Endothelial cell of umbilical vein (primary cell): Measurements from ENCODE around the gene CAMKMT. TPM values are rescaled to one million over a fixed set of nuclear protein-coding genes. Genes with fewer than 3 reads are reported as not detected.

Source experiments
- BruUV-seq: library from RNA; stranded (reverse); fragments of 400-500 nt; replicated peaks from 2 replicates; lab custom pipeline; 2021; lab: Mats Ljungman, UMichigan
- CTCF ChIA-PET: fragments of 300-600, 350-600 bp; sonication (Branson Sonifier 250); formaldehyde crosslinking; loops from one replicate; lab custom pipeline; 2021; ENCODE audit warnings: antibody characterized with exemption, inconsistent platforms; lab: Charles Lee
- POLR2A ChIA-PET: fragments of 300-600, 350-600 bp; sonication (Branson Sonifier 250); formaldehyde crosslinking; loops from one replicate; lab custom pipeline; 2021; ENCODE audit warnings: antibody characterized with exemption, inconsistent platforms; lab: Charles Lee
- DNase-seq: peaks from one replicate; pipeline ENCODE4 v3.0.0-alpha.2; 2011; ENCODE audit warnings: low read depth, low spot score
- FAIRE-seq: peaks from 2 replicates; lab custom pipeline; 2011; peaks lifted over from hg19 to GRCh38; lab: Jason Lieb, UNC
- H2AFZ ChIP-seq: 2 replicates; pipeline ENCODE4 v1.6.0; 2012; ENCODE audit warnings: low read depth, low read length, control low read depth, inconsistent platforms
- H3K27ac ChIP-seq: 2 replicates; pipeline ENCODE4 v1.5.1; 2011; ENCODE audit warnings: low read depth, mild to moderate bottlenecking, control low read depth, low read length, moderate library complexity; ENCODE audit not compliant: insufficient read depth
- H3K27me3 ChIP-seq, 2 experiments: 2 replicates each; pipeline versions ENCODE4 v1.6.0 to v1.6.1; 2011; ENCODE audit warnings: low read length in 2 of 2, mixed read lengths in 1 of 2; ENCODE audit not compliant: control insufficient read depth in 2 of 2, insufficient read depth in 2 of 2
- H3K36me3 ChIP-seq, 2 experiments: 2 replicates in 1 of 2; 3 replicates in 1 of 2; pipeline ENCODE4 v1.5.1; 2011; ENCODE audit warnings: low read length in 2 of 2, mild to moderate bottlenecking in 1 of 2, moderate library complexity in 1 of 2; ENCODE audit not compliant: control insufficient read depth in 2 of 2, insufficient read depth in 2 of 2; ENCODE audit errors: extremely low read depth in 1 of 2
- H3K4me1 ChIP-seq: 3 replicates; pipeline ENCODE4 v1.5.1; 2011; ENCODE audit warnings: mild to moderate bottlenecking, low read length; ENCODE audit not compliant: control insufficient read depth, insufficient read depth; ENCODE audit errors: extremely low read depth
- H3K4me2 ChIP-seq: 2 replicates; pipeline ENCODE4 v1.6.1; 2011; ENCODE audit warnings: low read length, control low read depth, mixed read lengths; ENCODE audit not compliant: insufficient read depth
- H3K4me3 ChIP-seq, 3 experiments: fragments of 200-600 bp in 1 of 3; sonication (generic), shearing (Covaris generic) in 1 of 3; replicated peaks in 1 of 3; 2 replicates each; pipeline ENCODE4 v1.5.1; 2011 to 2016; ENCODE audit warnings: control low read depth in 3 of 3, low read length in 3 of 3, mild to moderate bottlenecking in 2 of 3, inconsistent platforms in 1 of 3, low read depth in 1 of 3, moderate library complexity in 1 of 3; ENCODE audit not compliant: insufficient read depth in 1 of 3
- H3K79me2 ChIP-seq: 2 replicates; pipeline ENCODE4 v1.6.0; 2012; ENCODE audit warnings: low read length, inconsistent platforms; ENCODE audit not compliant: control insufficient read depth, insufficient read depth
- H3K9ac ChIP-seq: replicated peaks from 2 replicates; pipeline ENCODE3; 2011; ENCODE audit warnings: low read length, control low read depth; ENCODE audit not compliant: insufficient read depth; ENCODE audit errors: extremely low read depth
- H3K9me1 ChIP-seq: replicated peaks from 3 replicates; pipeline ENCODE4 v1.6.0; 2011; ENCODE audit warnings: mild to moderate bottlenecking, low read length; ENCODE audit not compliant: control insufficient read depth, insufficient read depth; ENCODE audit errors: extremely low read depth
- H3K9me3 ChIP-seq: replicated peaks from 2 replicates; pipeline ENCODE4 v1.5.1; 2012; ENCODE audit warnings: low read length, inconsistent platforms; ENCODE audit not compliant: control insufficient read depth, insufficient read depth
- H4K20me1 ChIP-seq: replicated peaks from 2 replicates; pipeline ENCODE3; 2011; ENCODE audit warnings: mild to moderate bottlenecking, low read length; ENCODE audit not compliant: control insufficient read depth, insufficient read depth; ENCODE audit errors: extremely low read depth
- EZH2 ChIP-seq: IDR thresholded peaks from 2 replicates; pipeline ENCODE4 v1.6.1; 2012; ENCODE audit warnings: borderline replicate concordance, low read depth, mild to moderate bottlenecking, moderate library complexity, low read length, inconsistent platforms; ENCODE audit not compliant: severe bottlenecking
- FOS ChIP-seq: IDR thresholded peaks from 2 replicates; pipeline ENCODE4 v1.6.1; 2011; ENCODE audit warnings: mild to moderate bottlenecking, low read length, moderate library complexity, borderline replicate concordance; ENCODE audit not compliant: insufficient read depth
- GATA2 ChIP-seq: IDR thresholded peaks from 2 replicates; pipeline ENCODE4 v1.7.0; 2011; ENCODE audit warnings: low read depth, mild to moderate bottlenecking, moderate library complexity, mixed read lengths, low read length; ENCODE audit not compliant: insufficient read length, insufficient read depth
- JUN ChIP-seq: IDR thresholded peaks from 2 replicates; pipeline ENCODE4 v1.6.1; 2011; ENCODE audit warnings: borderline replicate concordance, low read depth; ENCODE audit not compliant: insufficient read length, insufficient read depth
- MYC ChIP-seq: IDR thresholded peaks from one replicate; pipeline ENCODE4 v1.6.1; 2011; ENCODE audit warnings: mild to moderate bottlenecking, low read depth, low read length
- POLR2A ChIP-seq: IDR thresholded peaks from 2 replicates; pipeline ENCODE4 v1.6.1; 2012; ENCODE audit warnings: low read depth, mild to moderate bottlenecking, control low read depth, low read length
- POLR2AphosphoS5 ChIP-seq: IDR thresholded peaks from 2 replicates; pipeline ENCODE4 v1.6.1; 2012; ENCODE audit warnings: low read depth, mild to moderate bottlenecking, control low read depth, low read length, moderate library complexity; ENCODE audit not compliant: insufficient read depth
- dilution Hi-C: fragments of 300-500 bp; cut with MboI; formaldehyde crosslinking; loops from one replicate; pipeline ENCODE4 v1.15.0; 2019; ENCODE audit warnings: low sequenced_read_pairs; ENCODE audit not compliant: extremely low pct_ligation_motif_present
- intact Hi-C: fragments of 100-400 bp; cut with micrococcal nuclease; formaldehyde crosslinking; loops from one replicate; pipeline ENCODE4 v1.10.0; 2022
- polyA plus RNA-seq, 4 experiments: library from polyadenylated mRNA; depleted of rRNA in 3 of 4; stranded (reverse) in 3 of 4; unstranded in 1 of 4; fragments of >200 nt; gene quantifications; 2 replicates each; pipeline versions ENCODE4 v1.2.1 to v1.2.3, GENCODE V29; 2011 to 2012; ENCODE audit warnings: missing spikeins in 1 of 4
- total RNA-seq: library from RNA; stranded (reverse); gene quantifications from 2 replicates; pipeline ENCODE4 v1.2.3, GENCODE V29; 2021
- TF ChIP-seq, protein P1 (sequence below): IDR thresholded peaks from 2 replicates; pipeline ENCODE4 v1.6.1; 2011; ENCODE audit not compliant: insufficient read depth, insufficient read length
- TF ChIP-seq, protein P2 (sequence below), 2 donors: IDR thresholded peaks; 1 replicate in 1 of 2; 2 replicates in 1 of 2; pipeline ENCODE4 v1.5.1; 2011; ENCODE audit warnings: low read length in 2 of 2, mild to moderate bottlenecking in 2 of 2, moderate library complexity in 2 of 2, control low read depth in 1 of 2, inconsistent platforms in 1 of 2, low read depth in 1 of 2; ENCODE audit not compliant: insufficient read depth in 1 of 2; ENCODE audit errors: extremely low read depth in 1 of 2

CAMKMT gene
- total and polyA plus RNA-seq, 2 donors (not counting 3 experiments of a cell fraction or from before 2014, with no cell fraction given), result 4.1 to 10.7 TPM

DNA sequence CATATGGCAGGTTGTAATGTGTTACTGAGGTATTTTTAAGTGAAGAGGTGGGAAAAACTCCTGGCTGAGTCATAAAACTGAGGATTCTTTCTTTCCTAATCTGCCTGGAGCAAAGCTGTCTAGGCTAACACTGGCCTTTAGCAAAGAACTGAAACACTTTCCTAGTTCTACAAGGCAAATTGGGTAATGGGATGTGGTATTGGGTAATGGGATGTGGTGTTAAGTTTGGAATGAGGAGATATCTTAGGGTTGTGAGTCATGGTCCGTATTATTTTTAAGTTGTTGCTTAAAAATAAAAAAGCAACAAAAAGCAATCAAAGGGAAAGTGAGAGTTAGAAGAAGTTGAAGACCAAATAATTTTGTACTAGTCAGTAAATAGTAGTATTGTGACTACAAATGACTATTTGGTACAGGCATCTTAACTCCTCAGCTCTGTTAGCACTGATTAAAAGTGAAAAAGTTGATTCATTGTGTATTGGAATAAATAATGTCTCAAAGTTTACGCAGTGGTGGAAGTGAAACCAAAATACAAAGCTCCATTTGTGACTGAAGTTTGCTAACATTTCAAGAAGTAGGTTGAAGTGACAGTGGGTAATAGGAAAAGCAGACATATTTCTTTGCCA lies 216.8 kb downstream of the CAMKMT start:
- dilution Hi-C loops (no loop called here), intact Hi-C loops (no loop called here)
- Histone ChIP-seq H3K27ac (no peak overlapping the region), H3K4me3 (no peak overlapping the region), H2AFZ (no peak overlapping the region), H3K9me3 (no peaks in the 10 kb centered on the region), H3K4me2 (no peak overlapping the region), H4K20me1 (no peaks in the 10 kb centered on the region), H3K4me1 (no peaks in the 10 kb centered on the region), H3K79me2 (no peaks in the 10 kb centered on the region), H3K27me3 (no peaks in the 10 kb centered on the region), H3K9me1 (no peaks in the 10 kb centered on the region), H3K36me3 (no peaks in the 10 kb centered on the region), H3K9ac (no peak overlapping the region)
- CTCF ChIA-PET, result interaction anchor here (0.9 to 2.2 kb wide), 3 partner anchors 18 to 99 kb away, joined by 3 to 8 read pairs (median 3); no protein-coding TSS in a partner anchor
- TF ChIP-seq, protein P1, sequence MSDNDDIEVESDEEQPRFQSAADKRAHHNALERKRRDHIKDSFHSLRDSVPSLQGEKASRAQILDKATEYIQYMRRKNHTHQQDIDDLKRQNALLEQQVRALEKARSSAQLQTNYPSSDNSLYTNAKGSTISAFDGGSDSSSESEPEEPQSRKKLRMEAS, result no peak
- TF ChIP-seq GATA2 (no peak), POLR2A (no peak), EZH2 (no peak), MYC (no peak), POLR2AphosphoS5 (no peak), FOS (no peak), JUN (no peak)
- TF ChIP-seq, protein P2, sequence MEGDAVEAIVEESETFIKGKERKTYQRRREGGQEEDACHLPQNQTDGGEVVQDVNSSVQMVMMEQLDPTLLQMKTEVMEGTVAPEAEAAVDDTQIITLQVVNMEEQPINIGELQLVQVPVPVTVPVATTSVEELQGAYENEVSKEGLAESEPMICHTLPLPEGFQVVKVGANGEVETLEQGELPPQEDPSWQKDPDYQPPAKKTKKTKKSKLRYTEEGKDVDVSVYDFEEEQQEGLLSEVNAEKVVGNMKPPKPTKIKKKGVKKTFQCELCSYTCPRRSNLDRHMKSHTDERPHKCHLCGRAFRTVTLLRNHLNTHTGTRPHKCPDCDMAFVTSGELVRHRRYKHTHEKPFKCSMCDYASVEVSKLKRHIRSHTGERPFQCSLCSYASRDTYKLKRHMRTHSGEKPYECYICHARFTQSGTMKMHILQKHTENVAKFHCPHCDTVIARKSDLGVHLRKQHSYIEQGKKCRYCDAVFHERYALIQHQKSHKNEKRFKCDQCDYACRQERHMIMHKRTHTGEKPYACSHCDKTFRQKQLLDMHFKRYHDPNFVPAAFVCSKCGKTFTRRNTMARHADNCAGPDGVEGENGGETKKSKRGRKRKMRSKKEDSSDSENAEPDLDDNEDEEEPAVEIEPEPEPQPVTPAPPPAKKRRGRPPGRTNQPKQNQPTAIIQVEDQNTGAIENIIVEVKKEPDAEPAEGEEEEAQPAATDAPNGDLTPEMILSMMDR (IDR thresholded peaks at IDR 0.05; ENCODE audit: extremely low read depth in 1 of 2, insufficient read depth in 1 of 2, low read depth in 1 of 2, low read length in 2 of 2), result no peak
- BruUV-seq, result no TSS peak
- DNase-seq (no peak), FAIRE-seq (no peak)
- POLR2A ChIA-PET, result no interaction called here
